Measurements from ENCODE around the gene SELENOO.

Gene SELENOO

DNA sequence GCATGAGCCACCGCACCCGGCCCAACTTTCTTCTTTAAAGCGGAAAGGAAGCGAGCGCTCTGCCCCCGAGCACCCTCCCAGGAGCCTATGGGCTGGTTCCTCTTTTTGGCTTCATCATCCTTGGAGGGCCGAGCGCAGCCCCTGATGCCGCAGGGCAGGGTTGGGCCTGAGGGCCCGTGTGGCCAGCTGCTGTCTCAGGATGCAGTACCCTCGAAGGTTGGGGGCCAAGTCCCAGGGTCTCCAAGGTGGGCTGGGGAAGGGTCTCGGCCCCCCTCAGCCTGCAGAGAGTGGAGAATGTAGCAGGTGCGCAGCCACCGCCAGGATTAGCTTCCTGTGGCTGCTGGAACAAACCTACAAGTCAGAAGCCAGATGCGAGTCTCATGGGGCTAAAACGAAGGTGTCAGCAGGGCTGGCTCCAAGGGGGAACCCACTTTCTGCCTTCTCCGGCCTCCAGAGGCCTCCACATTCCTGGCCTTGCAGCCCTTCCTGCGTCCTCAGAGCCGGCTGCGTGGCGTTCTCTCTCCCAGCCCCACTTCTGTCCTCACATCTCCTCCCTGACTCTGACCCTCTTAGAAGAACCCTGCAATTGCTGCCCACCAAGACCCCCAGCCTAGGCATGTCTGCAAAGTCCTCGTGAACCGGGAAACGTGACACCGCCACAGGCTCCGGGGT, 27.4 kb upstream of the SELENOO start:
- DNase-seq = peak; percentile 77 to 83 (median 78)

DNA sequence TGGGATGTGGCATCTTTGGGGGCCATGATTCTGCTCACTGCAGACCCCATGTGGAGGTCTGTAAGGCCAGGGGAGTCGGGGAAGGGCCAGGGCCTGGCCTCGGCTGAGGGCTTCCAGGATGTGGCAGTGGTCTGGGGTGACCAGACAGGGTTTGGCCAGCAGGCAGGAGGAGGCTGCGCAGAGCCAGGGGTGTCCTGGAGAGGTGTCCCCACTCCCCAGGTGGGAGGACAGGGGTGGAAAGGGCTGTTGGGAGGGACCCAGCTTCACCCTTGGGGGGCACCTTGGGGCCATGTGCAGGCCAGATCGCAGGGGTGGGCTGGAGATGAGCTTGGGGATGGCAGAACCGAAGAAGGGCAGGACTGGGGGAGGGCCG, 26.8 kb upstream of the SELENOO start:
- no peak for DNase-seq

DNA sequence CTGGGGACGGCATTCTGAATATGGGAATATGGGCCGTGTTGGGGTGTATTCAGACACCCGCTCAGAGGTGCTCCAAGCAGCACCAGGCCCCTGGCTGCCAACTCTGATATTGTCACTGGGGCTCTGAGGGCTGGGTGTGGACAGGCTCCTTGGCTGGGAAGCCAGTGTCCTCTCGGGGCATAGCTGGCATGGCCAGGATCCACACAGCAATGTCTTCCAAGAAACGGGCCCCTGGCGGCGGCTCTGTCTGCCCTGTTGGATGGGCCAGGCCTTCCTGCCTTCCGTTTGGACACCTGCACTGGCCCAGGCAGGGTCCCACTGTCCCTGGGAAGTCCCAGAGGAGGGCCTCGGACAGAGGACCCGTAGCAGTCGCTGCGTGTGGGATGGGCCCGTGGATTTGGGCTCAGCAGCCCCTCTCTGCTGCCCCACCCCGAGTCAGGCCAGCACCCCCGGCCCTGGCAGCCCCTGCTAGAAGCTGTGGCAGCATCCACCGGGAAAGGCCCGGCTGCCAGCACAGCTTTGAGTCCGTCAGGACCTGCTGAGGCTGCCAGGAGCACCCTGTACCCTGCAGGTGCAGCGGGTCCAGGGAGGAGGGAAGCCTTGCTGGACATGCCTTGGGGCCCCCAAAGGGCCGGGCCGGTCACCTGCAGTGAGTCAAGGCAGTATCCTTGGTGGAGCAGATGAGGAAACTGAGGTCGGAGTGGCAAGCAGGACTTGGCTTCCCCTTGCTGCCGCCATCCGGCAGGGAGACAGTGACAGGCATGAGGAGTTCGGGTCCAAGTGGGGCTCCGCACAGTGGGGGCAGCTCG, 26.2 kb upstream of the SELENOO start:
- DNase-seq = no peak

GRCh38 chr22:50175191-50175461, 25.7 kb upstream of the SELENOO start:
- no peak for DNase-seq

DNA sequence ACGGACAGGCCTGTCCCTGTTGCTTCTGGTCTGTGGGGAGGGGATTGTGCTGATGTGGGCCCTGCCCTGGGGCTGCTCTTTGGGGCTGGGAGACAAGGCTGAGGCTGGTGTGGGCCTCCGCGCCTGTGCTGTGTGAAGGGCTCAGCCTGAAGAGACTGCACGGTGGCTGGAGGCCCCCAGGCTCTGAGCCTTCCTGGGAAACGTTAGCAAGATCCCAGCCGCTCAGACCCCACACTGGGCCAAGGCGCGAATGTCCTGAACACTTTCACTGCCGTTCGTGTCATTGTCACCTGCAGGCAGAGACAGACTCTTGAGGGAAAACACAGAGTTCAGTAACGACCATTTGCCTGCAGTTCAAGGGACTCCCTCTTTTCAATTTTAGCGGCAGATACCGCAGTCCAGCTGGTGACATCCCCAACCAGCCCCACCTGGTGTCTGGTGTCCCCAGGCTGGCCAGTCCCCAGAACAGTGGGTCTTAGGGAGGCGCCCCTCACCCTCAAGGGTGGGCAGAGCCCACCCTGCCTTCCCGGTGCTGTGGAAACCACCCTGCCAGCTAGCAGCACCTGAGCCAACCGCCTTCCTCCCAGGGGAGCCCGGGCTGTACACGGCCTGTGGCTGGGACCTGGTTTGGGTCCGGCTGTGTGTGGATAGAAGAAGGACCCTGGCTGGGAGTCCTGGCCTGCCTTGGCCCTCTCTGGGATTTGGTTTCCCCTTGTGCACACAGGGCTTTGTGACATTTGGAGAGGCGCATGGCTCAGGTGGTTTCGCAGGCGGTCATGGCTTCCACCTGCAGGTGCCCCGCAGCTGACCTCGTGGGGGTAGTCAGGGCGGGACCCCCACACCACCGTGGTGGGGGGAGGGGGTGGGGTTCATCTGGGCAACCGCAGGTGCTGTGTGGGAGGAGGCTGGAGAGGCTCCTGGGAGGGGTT, 24.6 kb upstream of the SELENOO start:
- no peak for DNase-seq

DNA sequence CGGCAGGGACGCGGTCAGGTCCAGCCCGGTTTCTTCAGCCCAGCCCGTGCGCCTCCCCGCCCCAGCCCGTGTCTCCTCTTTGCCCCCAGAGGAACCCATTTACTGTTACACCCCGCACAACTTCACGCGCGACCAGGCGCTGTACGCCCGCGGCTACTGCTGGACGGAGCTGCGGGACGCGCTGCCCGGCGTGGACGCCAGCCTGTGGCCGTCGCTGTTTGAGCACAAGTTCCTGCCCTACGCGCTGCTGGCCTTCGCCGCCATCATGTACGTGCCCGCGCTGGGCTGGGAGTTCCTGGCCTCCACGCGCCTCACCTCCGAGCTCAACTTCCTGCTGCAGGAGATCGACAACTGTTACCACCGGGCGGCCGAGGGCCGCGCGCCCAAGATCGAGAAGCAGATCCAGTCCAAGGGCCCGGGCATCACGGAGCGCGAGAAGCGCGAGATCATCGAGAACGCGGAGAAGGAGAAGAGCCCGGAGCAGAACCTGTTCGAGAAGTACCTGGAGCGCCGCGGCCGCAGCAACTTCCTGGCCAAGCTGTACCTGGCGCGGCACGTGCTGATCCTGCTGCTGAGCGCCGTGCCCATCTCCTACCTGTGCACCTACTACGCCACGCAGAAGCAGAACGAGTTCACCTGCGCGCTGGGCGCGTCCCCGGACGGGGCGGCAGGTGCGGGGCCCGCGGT, 23.8 kb upstream of the SELENOO start:
- no peak for DNase-seq

GRCh38 chr22:50177537-50178470, 23.0 kb upstream of the SELENOO start:
- peak in 1 of 3 donors; percentile 5 for DNase-seq

- DNase-seq = no peak
Observed at GRCh38 chr22:50178471-50178864, 22.3 kb upstream of the SELENOO start.

GRCh38 chr22:50178871-50179869, 21.6 kb upstream of the SELENOO start:
- no peak for DNase-seq

- DNase-seq = no peak
Observed at GRCh38 chr22:50179937-50180726, 20.7 kb upstream of the SELENOO start.

GRCh38 chr22:50180727-50181521, 19.9 kb upstream of the SELENOO start:
- no peak for DNase-seq

DNA sequence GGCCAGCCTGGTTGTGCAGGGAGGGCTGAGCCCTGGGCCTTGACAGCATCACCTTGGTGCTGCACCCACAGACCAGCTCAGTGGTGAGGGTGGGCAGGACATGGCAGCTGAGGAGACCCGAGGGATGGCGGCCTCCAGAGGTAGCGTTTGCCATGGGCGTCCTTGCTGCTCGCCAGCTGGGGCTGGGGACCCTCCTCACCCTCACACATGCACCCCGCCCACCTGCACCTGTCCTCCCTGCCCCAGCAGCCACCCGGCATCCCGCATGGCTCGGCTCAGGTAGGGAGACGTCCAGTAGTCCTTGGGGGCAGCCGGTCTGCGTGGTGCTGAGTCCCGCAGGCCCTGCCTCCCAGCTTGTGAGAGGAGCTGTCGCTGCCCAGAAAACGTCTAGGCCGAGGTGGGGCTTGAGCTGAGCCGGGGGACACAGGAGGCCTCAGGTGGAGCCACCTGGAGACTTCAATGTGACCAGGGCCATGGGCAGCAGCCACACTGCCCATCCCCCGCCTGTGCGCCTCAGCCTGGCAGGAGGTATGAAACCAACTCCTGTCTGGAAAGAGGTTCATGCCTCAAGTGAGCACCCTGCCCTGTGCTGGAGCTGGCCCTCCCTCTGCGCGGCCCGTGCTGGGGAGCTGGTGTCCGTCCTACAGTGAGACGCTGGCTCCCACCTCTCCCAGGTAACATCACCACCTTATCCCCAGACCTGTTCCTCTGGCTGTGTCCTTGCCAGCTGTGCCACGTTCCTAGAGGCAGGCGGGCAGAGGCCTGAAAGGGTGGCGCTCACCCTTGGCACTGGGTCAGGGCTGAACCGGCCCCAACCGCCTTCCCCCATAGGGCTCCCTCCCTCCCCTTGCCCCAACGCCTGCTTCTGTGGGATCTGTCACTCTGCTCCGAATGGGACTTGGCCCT, 18.4 kb upstream of the SELENOO start:
- no peak for DNase-seq

DNA sequence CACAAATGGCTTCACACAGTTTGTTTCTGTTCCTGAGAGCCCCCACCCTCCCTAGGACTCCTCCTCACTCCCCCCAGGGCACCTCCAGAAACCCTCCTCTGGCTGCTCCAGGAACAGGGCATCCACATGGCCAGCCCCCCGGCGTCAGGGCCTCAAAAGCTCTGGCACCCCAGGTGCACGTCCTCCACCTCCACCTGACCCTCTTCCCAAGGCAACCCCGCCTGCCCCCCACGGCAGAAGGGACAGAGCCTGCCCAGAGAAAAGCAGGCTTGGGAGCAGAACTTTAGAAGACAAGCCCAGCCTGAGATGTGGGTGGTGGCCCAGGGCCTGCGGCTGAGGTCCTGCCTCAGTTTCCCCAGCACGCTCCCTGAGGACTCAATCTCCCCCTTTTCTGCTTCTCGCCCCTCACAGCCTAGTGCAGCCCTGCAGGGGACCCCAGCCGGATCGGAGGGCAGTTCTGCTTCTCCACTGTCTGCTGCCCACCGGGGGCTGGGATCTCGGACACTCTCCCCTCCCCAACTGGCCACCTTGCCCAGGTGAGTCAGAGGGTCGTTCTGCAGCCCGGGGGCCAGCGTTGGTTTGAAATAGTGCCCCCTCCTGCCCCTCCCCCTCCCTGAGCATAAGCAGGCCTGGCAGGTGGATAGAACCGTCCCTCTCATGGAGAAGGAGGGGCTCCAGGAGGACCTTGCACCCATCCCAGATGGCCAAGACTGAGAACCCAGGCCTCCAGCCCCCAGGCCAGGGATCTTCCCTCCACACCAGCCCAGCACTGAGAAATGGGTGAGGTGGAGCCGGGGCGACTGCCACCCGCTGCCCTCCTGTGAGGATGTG, 17.5 kb upstream of the SELENOO start:
- no peak for DNase-seq

DNA sequence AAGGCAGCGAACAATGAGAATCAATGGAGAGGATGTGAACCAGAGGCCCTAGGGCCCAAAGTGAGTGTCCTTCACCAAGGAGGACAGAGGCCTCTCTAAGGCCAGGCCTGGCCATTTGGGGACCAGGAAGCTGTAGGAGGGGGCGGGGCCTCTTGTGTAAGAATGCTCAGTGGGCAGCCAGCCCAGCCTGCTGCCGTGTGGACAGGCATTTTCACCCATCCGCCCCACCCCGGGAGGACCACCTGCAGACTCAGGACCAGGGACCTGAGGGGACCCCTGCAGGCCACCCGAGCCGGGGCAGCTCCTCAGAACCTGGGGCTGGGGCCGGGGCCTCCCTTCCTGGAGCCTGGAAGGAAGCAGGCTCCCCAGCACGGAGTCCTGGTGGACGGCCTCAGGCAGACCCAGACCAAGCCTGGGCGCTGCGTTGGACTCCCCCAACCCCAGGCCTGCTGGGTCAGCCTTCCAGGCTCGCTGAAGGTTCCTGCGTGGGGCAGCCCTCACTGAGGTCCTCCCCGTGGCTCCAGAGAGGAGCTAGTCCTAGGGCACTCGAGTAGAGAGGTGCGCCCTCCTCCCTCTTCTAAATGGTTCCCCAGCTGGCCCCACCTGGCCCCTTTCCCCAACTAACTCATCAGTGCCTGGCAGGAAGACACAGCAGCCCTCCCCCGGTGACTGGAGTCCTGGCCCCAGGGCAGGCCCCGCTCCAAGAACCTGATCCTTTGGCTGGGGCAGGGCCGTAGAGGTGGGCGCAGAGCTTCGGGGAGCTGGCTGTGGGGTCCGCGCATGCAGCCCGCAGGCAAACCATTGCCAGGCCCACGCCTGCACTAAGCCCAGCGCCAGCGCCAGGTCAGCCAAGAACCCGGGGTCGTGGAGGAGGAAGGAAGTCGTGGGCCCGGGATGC, 16.6 kb upstream of the SELENOO start:
- DNase-seq = peak; percentile 47 to 79 (median 64)

DNA sequence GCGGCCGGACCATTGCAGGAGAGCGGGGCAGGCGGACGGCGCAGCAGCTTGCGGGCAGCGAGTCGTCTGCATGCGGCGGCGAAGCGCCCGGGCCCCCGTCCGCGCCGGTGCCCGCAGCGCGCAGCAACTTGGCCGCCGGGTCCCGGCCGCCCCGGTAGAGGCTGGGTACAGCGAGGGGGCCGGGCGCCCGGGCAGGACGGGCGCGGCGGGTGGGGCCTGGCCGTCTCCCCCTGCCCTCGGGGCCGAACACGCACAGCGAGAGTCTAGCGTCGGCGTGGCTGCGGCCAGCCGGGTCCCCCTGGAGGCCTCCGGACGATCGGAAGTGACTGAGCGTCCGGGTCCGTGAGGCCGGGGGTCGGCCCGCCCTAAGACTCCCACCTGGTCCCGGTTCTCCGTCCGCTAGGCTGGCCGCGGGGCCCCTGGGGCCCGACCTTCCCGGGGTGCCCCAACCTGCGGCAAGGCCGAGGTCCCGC, 15.9 kb upstream of the SELENOO start:
- DNase-seq = no peak
